Tibial nerve (tissue), 4 donors: ENCODE measurements around the gene GDF7.

Experiments used
- EP300 ChIP-seq, 2 donors: sonication (generic); formaldehyde crosslinking; IDR thresholded peaks; one replicate each; pipeline ENCODE4 v1.6.1; 2017; ENCODE audit warnings: antibody characterized with exemption in 2 of 2, mild to moderate bottlenecking in 1 of 2
- POLR2A ChIP-seq, 2 donors: fragments of 450-650 bp; IDR thresholded peaks; one replicate each; pipeline ENCODE4 v1.6.1; 2017; ENCODE audit warnings: antibody characterized with exemption in 2 of 2, mild to moderate bottlenecking in 2 of 2, moderate library complexity in 2 of 2
- TF ChIP-seq, protein P1 (sequence below), 5 experiments: fragments of 200-600 bp in 3 of 5; fragments of 450-650 bp in 2 of 5; sonication (generic) in 3 of 5; IDR thresholded peaks; one replicate each; pipeline ENCODE4 v1.5.1; 2016 to 2019; ENCODE audit warnings: antibody characterized with exemption in 5 of 5, mild to moderate bottlenecking in 3 of 5, moderate library complexity in 2 of 5

DNA sequence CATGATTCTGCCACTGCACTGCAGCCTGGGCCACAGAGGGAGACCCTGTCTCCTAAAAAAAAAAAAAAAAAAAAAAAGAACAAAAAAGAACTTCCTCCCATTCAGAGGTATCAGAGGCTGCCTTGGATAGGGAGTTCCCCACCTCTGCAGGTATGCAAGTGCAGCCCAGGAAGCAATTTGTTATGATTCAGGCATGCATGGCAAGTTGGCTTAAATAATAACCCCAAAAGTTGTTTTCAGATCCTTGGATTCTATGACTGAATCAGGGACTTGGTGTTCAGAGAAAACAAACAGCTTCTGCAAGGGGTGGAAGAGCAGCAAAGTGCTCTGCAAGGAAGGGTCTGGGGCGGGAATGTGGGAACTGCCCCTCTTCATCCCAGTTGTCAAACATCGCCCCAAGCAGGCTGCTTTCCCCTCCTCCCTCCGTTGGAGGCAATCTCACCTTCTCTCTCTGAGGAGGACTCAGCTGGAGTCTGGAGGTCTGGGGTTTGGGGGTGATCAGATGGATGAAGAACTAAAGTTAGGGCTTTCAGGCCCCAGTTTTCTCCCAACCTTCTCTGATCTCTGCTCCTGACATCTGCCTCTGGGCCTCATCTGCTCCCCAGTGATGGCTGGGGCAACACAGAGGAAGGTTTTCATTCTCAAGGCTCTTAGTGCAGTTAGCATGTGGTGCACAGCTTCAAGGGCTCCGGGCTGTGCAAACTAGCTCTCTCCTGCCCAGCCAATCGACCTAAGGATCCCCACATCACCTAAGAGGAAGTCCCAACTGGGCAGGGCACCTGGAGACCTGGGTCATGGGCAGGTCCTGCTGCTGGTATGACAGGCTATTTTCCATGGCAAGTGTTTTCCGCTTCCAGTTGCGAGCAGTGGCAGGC lies 3.5 kb upstream of the GDF7 start:
- no peak for TF ChIP-seq POLR2A (IDR thresholded peaks at IDR 0.05)
- TF ChIP-seq, protein P1, sequence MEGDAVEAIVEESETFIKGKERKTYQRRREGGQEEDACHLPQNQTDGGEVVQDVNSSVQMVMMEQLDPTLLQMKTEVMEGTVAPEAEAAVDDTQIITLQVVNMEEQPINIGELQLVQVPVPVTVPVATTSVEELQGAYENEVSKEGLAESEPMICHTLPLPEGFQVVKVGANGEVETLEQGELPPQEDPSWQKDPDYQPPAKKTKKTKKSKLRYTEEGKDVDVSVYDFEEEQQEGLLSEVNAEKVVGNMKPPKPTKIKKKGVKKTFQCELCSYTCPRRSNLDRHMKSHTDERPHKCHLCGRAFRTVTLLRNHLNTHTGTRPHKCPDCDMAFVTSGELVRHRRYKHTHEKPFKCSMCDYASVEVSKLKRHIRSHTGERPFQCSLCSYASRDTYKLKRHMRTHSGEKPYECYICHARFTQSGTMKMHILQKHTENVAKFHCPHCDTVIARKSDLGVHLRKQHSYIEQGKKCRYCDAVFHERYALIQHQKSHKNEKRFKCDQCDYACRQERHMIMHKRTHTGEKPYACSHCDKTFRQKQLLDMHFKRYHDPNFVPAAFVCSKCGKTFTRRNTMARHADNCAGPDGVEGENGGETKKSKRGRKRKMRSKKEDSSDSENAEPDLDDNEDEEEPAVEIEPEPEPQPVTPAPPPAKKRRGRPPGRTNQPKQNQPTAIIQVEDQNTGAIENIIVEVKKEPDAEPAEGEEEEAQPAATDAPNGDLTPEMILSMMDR (IDR thresholded peaks at IDR 0.05): no peak
- TF ChIP-seq EP300 (IDR thresholded peaks at IDR 0.05): no peak
